RWPE2 (cell line): Measurements from ENCODE around the gene ABCA5.

Experiments
- ATAC-seq: fragments of 200-7000 bp; cut with Tn5 transposase; 3 replicates; pipeline ENCODE4 v1.9.1; 2021; ENCODE audit warnings: low read depth
- DNase-seq: peaks from one replicate; pipeline ENCODE4 v3.0.0-alpha.2; 2020; ENCODE audit warnings: low spot score
- H3K27ac ChIP-seq: fragments of 450-650 bp; 2 replicates; pipeline ENCODE4 v1.5.1; 2017; ENCODE audit warnings: mild to moderate bottlenecking; ENCODE audit not compliant: poor library complexity, severe bottlenecking
- H3K27me3 ChIP-seq: fragments of 250-450 bp; sonication (Bioruptor Pico); 2 replicates; pipeline ENCODE4 v1.5.1; 2021; ENCODE audit warnings: mild to moderate bottlenecking, moderate library complexity; ENCODE audit not compliant: insufficient read depth, poor library complexity, severe bottlenecking
- H3K36me3 ChIP-seq: fragments of 250-450 bp; sonication (Bioruptor Pico); 2 replicates; pipeline ENCODE4 v1.5.1; 2020; ENCODE audit warnings: low read depth, mild to moderate bottlenecking, moderate library complexity
- H3K4me1 ChIP-seq: fragments of 250-450 bp; sonication (Bioruptor Pico); 2 replicates; pipeline ENCODE4 v1.5.1; 2021; ENCODE audit warnings: mild to moderate bottlenecking, moderate library complexity; ENCODE audit not compliant: insufficient read depth, poor library complexity, severe bottlenecking
- H3K4me3 ChIP-seq: fragments of 250-450 bp; sonication (Bioruptor Pico); 2 replicates; pipeline ENCODE4 v1.5.1; 2021; ENCODE audit warnings: mild to moderate bottlenecking, moderate library complexity; ENCODE audit not compliant: severe bottlenecking
- H3K9me3 ChIP-seq: fragments of 250-450 bp; sonication (Bioruptor Pico); 2 replicates; pipeline ENCODE4 v1.5.1; 2021; ENCODE audit warnings: mild to moderate bottlenecking, moderate library complexity; ENCODE audit not compliant: severe bottlenecking
- CTCF ChIP-seq: fragments of 450-650 bp; IDR thresholded peaks from one replicate; pipeline ENCODE4 v1.5.1; 2017; ENCODE audit warnings: mild to moderate bottlenecking, moderate library complexity; ENCODE audit not compliant: poor library complexity, severe bottlenecking

ABCA5 gene

GRCh38 chr17:69232650-69233049, 94.3 kb downstream of the ABCA5 start:
- H3K27ac ChIP-seq: no peak overlapping the region
- no peak for TF ChIP-seq CTCF
- no peak overlapping the region for H3K4me3 ChIP-seq
- no peak for DNase-seq
- no peak for ATAC-seq
- H3K9me3 ChIP-seq: no peaks in the 10 kb centered on the region
- no peaks in the 10 kb centered on the region for H3K36me3 ChIP-seq
- no peaks in the 10 kb centered on the region for H3K4me1 ChIP-seq
- H3K27me3 ChIP-seq: no peaks in the 10 kb centered on the region

GRCh38 chr17:69231521-69231920, 95.4 kb downstream of the ABCA5 start:
- Histone ChIP-seq H3K27me3 (no peaks in the 10 kb centered on the region), H3K36me3 (no peaks in the 10 kb centered on the region), H3K9me3 (no peaks in the 10 kb centered on the region), H3K4me3 (no peak overlapping the region), H3K4me1 (no peaks in the 10 kb centered on the region), H3K27ac (no peak overlapping the region)
- no peak for TF ChIP-seq CTCF
- ATAC-seq (no peak), DNase-seq (no peak)

- Histone ChIP-seq H3K4me1 (no peaks in the 10 kb centered on the region), H3K27me3 (no peaks in the 10 kb centered on the region), H3K36me3 (no peaks in the 10 kb centered on the region), H3K27ac (no peak overlapping the region), H3K4me3 (no peak overlapping the region), H3K9me3 (no peaks in the 10 kb centered on the region)
- ATAC-seq (no peak), DNase-seq (no peak)
- TF ChIP-seq CTCF: no peak
These were observed 96.0 kb downstream of the ABCA5 start for GRCh38 chr17:69230939-69231338.

GRCh38 chr17:69228576-69228975, 98.4 kb downstream of the ABCA5 start, which contains the start of gene ABCA10:
ABCA10 (minus strand) TSS chr17:69228824; CDS start chr17:69225358, 3,466 bp downstream.
- DNase-seq: no peak
- Histone ChIP-seq H3K27ac (no peak within 1 kb of the TSS), H3K4me1 (no peaks in the 10 kb centered on the region), H3K36me3 (no peaks in the 10 kb centered on the region), H3K9me3 (no peaks in the 10 kb centered on the region), H3K4me3 (no peak within 1 kb of the TSS), H3K27me3 (no peaks in the 10 kb centered on the region)
- no peak for ATAC-seq
- TF ChIP-seq CTCF: no peak

GRCh38 chr17:69228018-69228417, 98.9 kb downstream of the ABCA5 start:
- no peak overlapping the region for H3K27ac ChIP-seq

More at GRCh38 chr17:69228018-69228417, 98.9 kb downstream of the ABCA5 start:
- H3K36me3 ChIP-seq: no peaks in the 10 kb centered on the region
- no peaks in the 10 kb centered on the region for H3K4me1 ChIP-seq
- H3K27me3 ChIP-seq: no peaks in the 10 kb centered on the region
- TF ChIP-seq CTCF: no peak
- no peak for DNase-seq
- no peak overlapping the region for H3K4me3 ChIP-seq
- ATAC-seq: no peak
- H3K9me3 ChIP-seq: no peaks in the 10 kb centered on the region
